HG03039 (cell line): ENCODE measurements around the gene GIGYF2.
A peak's percentile ranks its signal among the peaks of the same experiment; 100 is the strongest.

Experiments
- ATAC-seq: cut with Tn5 transposase; IDR thresholded peaks from one replicate; pipeline ENCODE4 v1.9.1; 2021; ENCODE audit warnings: mild to moderate bottlenecking, moderate library complexity; ENCODE audit not compliant: unreplicated experiment

GIGYF2 gene

GRCh38 chr2:232748038-232748437, 50.9 kb downstream of the GIGYF2 start:
- ATAC-seq = no peak

GRCh38 chr2:232749331-232749730, 52.2 kb downstream of the GIGYF2 start:
- ATAC-seq = no peak

- no peak for ATAC-seq
Observed at GRCh38 chr2:232750135-232750671, 53.1 kb downstream of the GIGYF2 start.

- ATAC-seq = no peak
Observed at GRCh38 chr2:232757905-232758304, 60.8 kb downstream of the GIGYF2 start.

GRCh38 chr2:232761301-232761907, 64.3 kb downstream of the GIGYF2 start:
- no peak for ATAC-seq

DNA sequence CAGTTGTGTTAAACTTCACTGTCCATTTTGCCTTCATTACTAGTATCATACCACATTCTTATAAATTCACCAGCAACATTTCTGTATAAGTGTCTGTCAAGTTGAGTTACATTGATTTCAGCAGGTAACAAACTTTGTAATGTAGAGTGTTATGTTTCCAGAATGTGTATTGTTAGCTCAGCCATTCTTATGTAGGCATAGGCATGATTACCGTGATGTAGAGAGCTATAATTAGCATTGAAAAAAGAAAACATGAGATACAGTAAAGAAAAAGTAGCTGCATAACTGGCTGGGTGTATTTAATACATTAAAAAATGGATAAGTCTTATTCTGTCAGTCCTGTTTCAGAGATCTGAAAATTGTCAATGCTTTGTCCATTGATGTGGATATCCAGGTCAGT, 70.7 kb downstream of the GIGYF2 start:
- ATAC-seq = no peak

DNA sequence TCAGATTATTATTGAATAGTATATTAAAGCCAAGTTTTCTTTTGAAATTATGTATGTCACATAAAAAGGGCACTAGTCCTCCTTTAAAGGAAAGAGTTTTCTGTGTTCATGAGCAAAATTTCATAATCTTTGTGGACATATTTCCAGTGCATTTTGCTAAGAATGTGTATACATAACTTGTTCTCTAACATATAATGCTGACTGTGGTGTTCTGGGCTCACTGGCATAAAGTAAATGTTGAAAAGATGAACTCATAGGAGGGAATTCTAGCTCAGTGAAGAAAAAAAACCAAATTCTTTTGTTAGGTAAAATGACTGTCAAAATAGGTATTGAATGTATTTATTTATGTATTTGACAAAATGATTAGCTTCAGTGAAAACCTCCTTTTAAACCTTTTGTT, 73.1 kb downstream of the GIGYF2 start:
- no peak for ATAC-seq

- ATAC-seq = no peak
Observed at GRCh38 chr2:232771870-232772269, 74.7 kb downstream of the GIGYF2 start.

- ATAC-seq = no peak
Observed at GRCh38 chr2:232772531-232772930, 75.4 kb downstream of the GIGYF2 start.

GRCh38 chr2:232773815-232774214, 76.7 kb downstream of the GIGYF2 start:
- no peak for ATAC-seq

- ATAC-seq = no peak
Observed at GRCh38 chr2:232776435-232776834, 79.3 kb downstream of the GIGYF2 start, which contains the start of gene KCNJ13. Gene KCNJ13 (minus strand): TSS chr2:232776565. CDS start chr2:232771362, 5,203 bp downstream.

DNA sequence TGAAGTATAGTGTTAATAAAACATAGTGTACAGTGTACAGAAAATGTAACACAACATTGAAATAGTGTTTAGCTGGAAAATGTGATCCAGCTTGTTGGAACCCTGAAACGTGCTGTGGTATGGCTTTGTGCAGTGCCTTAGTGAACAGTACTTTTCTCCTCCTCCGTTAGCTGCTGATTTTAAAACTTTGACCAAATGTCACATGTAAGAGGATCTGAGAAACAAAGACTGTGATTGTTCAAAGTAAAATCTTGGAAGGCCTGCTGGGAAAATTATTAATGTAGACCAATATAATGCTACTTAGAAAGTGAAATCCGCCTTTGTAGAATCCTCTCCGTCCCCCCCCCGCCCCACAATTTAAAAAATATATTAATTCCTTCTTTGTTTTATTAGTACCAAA, 80.1 kb downstream of the GIGYF2 start:
- ATAC-seq = no peak

DNA sequence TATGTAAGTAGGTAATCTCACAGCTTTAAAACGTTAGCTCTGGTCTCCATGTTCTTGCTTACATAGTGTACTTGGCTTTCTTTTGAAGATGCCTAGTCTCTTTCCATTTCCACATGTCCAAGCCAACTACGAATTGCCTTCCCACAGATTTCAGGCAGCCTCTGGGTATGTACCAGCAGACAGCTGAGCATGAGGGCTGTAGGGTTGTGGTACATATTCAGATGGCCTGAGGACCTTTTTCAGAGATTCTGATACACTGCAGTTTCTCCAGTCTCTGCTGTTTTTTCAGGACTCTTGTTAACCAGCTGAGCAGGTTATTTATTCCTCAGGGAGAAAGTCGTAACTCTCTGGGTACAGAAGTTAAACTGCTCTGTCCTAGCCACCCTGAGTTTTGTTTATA, 82.3 kb downstream of the GIGYF2 start:
- ATAC-seq = no peak

GRCh38 chr2:232779934-232780333, 82.8 kb downstream of the GIGYF2 start:
- no peak for ATAC-seq

GRCh38 chr2:232781765-232782164, 84.6 kb downstream of the GIGYF2 start:
- peak; percentile 85 for ATAC-seq

GRCh38 chr2:232783278-232783677, 86.1 kb downstream of the GIGYF2 start:
- no peak for ATAC-seq

DNA sequence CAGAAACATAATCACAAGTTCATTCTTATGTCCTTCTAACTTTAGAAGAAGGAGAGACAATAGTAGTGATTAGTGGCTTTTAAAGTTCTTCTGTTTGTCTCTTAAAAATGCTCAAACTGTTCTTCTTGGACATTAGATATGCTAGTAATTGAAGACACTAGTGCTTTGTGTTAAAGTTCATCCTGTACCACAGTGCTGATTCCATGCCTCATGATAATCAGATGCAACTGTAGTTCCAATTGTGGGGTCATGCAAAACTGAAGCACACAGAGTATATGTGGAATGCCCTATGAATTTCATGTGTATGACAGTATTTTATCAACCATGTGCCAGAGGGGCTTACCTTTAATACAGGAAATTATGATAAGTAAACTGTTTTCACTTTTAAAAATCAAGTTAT, 90.7 kb downstream of the GIGYF2 start:
- no peak for ATAC-seq

- no peak for ATAC-seq
Observed at GRCh38 chr2:232789082-232789481, 92.0 kb downstream of the GIGYF2 start.

GRCh38 chr2:232791518-232791917, 94.4 kb downstream of the GIGYF2 start:
- no peak for ATAC-seq

GRCh38 chr2:232793271-232793670, 96.1 kb downstream of the GIGYF2 start:
- ATAC-seq = no peak

- no peak for ATAC-seq
Observed at GRCh38 chr2:232794981-232795380, 97.8 kb downstream of the GIGYF2 start.

DNA sequence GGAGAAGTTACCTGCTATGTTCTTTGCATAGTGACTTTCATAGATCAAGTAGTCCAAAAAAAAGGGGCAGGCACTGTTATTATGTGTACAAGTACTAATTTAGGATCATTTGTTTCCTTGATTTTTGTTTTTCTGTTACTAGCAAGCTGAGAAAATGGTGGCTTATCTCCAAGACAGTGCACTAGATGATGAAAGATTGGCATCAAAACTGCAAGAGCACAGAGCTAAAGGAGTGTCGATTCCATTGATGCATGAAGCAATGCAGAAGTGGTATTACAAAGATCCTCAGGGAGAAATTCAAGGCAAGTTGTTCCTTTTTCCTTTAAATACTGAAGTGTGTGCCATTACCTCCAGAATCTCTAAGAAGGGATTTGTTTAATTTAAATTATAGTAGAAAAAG, 98.8 kb downstream of the GIGYF2 start:
- no peak for ATAC-seq

DNA sequence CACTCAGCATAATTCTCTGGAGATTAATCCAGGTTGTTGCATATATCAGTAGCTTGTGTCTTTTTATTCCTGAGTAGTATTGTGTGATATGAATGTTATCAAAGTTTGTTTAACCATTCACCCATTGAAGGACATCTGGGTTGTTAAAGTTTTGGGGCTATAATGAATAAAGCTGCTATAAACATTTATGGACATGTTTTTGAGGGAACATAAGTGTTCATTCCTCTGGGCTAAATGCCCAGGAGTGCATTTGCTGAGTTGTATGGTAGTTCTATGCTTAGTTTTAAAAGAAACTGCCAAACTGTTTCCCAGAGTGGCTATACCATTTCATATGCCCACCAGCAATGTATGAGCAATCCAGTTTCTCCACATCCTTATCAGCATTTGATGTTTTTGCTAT, 101.1 kb downstream of the GIGYF2 start:
- no peak for ATAC-seq
